ENCODE data around the gene TEFM.
"Not testable (repeated sequence)": the region's sequence is repeated elsewhere in the genome, so short reads cannot be mapped to it uniquely, and the experiment has no call there.

Gene TEFM

DNA sequence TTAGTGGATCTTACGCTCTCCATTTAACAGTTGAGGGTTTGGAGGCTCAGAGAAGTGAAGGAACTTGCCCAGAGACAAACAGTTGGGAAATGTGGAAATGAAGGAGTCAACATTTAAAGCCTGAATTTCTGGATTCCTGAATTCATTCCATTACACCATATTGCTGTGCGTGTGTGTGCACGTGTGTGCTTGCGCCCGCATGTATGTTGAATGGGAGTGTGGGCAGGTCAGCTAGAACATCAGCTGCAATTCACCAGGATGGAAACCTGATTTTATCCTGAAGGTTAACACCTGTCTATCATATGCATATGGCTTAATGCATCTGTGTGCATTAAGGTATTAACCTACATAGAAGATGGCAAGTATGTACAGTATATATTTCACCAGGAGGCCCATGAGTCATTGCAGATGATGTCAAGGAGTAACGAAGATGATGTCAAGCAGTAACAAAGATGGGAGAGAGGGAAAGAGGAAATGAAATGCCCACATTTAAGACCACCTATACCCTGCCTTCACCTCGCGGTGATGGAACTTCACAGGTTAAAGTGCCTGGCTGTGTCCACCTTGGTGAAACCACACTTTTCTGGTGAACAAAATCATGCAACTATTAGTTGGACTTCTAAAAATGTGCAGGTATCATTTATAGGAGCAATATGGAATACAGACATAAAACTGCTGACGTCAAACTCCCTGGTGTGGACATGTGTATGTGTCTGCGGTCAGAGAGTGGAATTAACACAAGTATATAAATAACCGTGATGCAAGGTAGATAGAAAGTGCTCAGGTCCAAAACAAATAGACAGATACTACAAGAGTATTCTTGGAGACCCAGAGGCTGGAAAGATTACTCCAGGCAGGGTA, 14.9 kb upstream of the TEFM start:
- no peak for DNase-seq

- no peak for DNase-seq
These were observed 14.2 kb upstream of the TEFM start for GRCh38 chr17:30920282-30920681.

DNA sequence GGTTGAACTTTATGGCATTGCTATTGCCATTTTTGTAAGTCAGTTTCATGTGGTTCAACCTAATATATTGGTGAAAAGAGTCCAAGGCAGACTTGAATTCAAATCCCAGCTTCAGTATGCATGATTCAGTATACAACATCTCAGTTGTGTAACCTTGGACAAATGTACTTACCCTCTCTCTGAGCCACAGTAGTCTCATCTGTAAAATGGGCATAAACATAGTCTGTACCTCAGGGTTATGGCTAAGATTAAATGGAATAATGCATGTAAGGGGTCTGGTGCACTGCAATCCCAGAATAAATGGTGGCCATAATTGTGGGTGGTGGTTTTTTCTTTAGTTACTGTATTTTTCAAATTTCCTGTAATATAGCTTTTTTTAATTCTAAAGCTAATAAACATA, 11.0 kb upstream of the TEFM start:
- DNase-seq, result no peak

DNA sequence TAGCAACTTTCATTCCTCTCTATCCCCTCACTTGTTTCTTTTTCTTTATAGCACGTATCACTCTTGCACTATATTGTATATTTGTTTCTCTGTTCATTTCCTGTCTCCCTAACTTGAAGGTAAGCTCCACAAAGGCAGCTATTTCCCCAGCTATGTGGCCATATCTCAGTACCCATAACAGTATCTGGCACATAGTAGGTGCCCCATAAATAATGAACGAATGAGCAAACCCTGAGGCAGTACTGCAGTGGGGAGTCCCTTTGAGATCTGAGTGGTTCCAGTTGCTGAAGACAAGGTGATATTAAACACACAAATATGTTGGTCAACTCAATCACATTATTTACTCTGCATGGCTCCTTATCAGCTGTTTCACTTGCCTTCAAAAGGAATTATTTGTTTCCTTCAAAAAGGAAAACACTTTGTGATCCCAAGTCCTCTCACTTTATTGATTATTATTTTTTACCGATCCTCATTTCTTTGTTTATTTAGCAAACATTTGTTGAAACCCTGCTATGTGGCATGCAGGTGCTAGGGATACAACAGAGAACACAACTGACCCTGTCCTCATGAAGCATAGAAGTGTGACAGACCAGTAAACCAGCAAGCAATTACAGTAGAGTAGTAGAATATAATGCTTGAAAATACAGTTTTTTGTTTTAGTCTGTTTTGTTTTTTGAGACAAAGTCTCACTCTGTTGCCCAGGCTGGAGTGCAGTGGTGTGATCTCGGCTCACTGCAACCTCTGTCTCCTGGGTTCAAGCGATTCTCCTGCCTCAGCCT, 10.0 kb upstream of the TEFM start:
- DNase-seq, result no peak

DNA sequence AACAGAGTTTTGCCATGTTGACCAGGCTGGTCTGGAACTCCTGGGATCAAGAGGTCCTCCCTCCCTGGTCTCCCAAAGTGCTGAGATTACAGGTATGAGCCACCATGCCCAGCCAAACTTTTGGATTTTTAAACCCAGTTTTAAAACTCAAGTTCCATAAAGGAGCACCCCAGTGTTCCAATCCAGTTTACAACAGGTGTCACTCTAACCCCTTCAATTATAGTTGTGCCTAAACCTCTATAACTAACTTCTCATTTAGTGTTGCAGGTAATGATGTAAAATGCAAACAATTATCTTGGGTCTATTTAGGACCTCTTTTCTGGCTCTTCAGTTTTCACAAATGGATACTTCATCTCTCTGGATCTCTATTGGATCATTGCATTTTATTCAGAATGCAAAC, 7.9 kb upstream of the TEFM start:
- DNase-seq, result no peak

DNA sequence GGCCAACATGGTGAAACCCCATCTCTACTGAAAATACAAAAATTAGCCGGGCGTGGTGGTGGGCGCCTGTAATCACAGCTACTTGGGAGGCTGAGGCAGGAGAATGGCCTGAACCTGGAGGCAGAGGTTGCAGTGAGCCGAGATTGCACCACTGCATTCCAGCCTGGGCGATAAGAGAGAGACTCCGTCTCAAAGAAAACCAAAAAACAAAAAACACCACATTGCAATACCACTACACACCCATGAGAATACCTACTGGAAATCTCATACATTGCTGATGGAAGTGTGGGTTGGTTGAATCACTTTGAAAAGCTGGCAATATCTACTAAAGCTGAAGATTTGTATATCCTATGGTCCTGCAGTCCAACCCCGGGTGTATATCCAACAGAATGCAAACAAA, 4.1 kb upstream of the TEFM start:
- not testable (repeated sequence) for DNase-seq

- no peak for DNase-seq
These were observed 2.8 kb upstream of the TEFM start for GRCh38 chr17:30908717-30909420.

- no peak for DNase-seq
These were observed 317 bp downstream of the TEFM start for GRCh38 chr17:30905742-30906100.

GRCh38 chr17:30897311-30897710, 8.7 kb downstream of the TEFM start:
- DNase-seq, result no peak

- DNase-seq, result no peak
These were observed 11.8 kb downstream of the TEFM start for GRCh38 chr17:30894236-30894635.

GRCh38 chr17:30886187-30886586, 19.9 kb downstream of the TEFM start:
- no peak for DNase-seq

- no peak for DNase-seq
These were observed 37.0 kb downstream of the TEFM start for GRCh38 chr17:30869005-30869404.

GRCh38 chr17:30864636-30865035, 41.4 kb downstream of the TEFM start:
- DNase-seq, result no peak

DNA sequence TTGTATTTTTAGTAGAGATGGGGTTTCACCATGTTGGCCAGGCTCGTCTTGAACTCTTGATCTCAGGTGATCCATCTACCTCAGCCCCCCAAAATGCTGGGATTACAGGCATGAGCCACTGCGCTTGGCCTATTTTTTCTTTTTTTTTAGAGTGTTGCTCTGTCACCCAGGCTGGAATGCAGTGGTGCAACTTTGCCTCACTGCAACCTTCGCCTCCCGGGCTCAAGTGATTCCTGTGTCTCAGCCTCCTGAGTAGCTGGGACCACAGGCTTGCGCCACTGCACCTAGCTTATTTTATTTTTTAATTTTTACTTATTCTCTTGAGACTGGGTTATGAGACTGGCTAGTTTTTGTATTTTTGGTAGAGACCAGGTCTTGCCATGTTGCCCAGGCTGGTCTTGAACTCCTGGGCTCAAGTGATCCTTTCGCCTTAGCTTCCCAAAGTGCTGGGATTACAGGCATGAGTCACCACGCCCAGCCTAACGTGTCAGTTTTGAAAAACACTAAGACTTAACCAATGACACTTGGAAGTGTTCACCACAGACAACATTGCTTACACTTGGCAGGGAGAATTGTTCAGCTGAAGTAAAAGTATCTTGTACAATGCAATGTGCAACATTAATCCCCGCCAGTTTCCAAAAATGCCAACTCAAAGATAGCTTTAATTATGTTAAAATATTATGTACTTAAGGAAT, 47.3 kb downstream of the TEFM start:
- DNase-seq, result no peak

DNA sequence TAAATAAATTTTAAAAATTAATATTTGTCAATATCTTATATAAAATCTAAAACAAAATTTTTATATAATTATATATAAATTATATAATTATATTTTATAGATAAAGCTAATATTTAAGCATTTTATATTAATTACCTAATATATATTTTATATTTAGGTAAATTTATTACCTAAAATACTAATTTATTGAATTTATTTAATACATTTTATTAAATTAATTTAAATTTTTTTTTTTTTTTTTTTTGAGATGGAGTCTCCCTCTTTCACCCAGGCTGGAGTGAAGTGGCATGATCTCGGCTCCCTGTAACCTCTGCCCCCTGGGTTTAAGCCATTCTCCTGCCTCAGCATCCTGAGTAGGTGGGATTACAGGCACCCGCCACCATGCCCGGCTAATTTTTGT, 51.9 kb downstream of the TEFM start:
- no peak for DNase-seq

Data from stimulated activated CD4-positive, alpha-beta T cell treated with anti-CD3 and anti-CD28 coated beads, Interleukin-12 subunit alpha, Interleukin-12 subunit beta, amount 100 ng/mL, for 4 hours (primary cell).